ENCODE measurements around the gene FBXW8.

FBXW8 gene

DNA sequence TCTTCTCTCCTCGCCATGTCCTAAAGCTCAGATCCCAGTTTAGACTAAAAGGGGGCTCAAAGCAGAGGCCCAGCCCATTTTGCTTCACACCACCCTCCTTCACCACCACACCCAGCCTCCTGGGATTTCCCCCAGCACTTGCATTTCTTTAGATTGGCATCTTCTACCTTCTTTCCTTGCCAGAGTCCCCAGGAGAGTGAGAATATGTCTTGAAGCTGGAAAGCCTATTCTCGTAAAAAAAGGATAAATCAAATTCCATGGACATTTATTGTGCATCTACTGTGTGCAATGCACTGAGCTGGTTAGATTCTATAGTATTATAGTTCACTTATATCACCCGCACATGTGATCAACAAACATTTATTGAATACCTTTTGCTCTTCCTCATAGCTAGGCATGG lies 10.2 kb downstream of the FBXW8 start:
- TF ChIP-seq TAF1 (IDR thresholded peaks at IDR 0.05; ENCODE audit: low read depth, low read length) = no peak
- TF ChIP-seq POLR2AphosphoS5 (IDR thresholded peaks at IDR 0.05; ENCODE audit: low read depth, low read length) = no peak
- TF ChIP-seq PAX5 (IDR thresholded peaks at IDR 0.05; ENCODE audit: insufficient read depth, low read length, severe bottlenecking) = no peak
- TF ChIP-seq POU2F2 (IDR thresholded peaks at IDR 0.05; ENCODE audit: low read depth, low read length) = no peak
- no peak for TF ChIP-seq POLR2A (IDR thresholded peaks at IDR 0.05; ENCODE audit: low read depth, low read length)
- FAIRE-seq (no peak), DNase-seq (ENCODE audit: insufficient read length, low spot score) (no peak)

GRCh38 chr12:116922194-116922897 lies 11.6 kb downstream of the FBXW8 start:
- TF ChIP-seq SPI1 (IDR thresholded peaks at IDR 0.05; ENCODE audit: low read depth, low read length) (no peak), PAX5 (IDR thresholded peaks at IDR 0.05; ENCODE audit: insufficient read depth, low read length, severe bottlenecking) (no peak), POU2F2 (IDR thresholded peaks at IDR 0.05; ENCODE audit: low read depth, low read length) (no peak), POLR2A (IDR thresholded peaks at IDR 0.05; ENCODE audit: low read depth, low read length) (no peak), TAF1 (IDR thresholded peaks at IDR 0.05; ENCODE audit: low read depth, low read length) (no peak), POLR2AphosphoS5 (IDR thresholded peaks at IDR 0.05; ENCODE audit: low read depth, low read length) (no peak)
- FAIRE-seq (no peak), DNase-seq (ENCODE audit: insufficient read length, low spot score) (no peak)

DNA sequence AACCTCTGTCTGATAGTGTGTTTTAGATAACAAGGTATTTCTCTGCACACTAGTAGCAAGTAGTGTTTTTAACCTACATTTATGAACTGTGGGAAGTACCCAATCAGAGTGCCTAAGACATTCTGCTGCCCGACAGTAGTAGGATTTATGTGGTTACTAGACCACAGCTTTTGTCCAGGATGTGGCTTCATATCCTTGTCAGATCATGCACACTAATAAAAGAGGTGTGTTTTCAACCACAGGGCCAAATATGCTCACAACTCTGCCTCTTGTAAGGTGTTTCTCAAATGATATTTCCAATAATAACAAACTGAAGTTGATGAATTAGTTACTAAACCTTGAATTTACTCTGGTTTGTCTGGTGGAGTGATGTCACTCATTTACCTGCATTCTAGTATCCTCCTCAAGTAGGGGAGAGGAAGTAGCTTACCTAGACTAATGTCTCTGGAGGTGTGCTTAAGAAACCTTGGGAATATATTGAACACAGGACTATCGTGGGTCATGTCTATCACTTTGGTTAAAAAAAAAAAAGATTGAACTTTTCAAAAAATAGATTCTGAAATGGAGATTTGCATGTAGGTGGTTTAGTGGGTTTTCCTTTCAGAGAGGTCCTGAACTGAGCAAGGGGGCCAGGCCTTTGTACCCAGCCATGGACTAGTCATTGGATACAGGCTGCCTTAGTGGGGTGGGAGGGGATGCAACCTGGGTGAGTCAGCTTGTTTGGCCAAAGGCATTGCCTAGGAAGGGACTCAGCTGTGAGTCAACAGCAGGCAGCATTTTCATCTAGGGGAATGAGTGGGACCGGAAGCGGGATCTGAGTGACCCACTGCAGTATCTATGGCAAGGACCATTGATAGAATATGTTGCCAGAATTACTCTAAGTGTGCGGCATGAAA lies 14.1 kb downstream of the FBXW8 start:
- peak; percentile 91 for FAIRE-seq
- no peak for TF ChIP-seq POLR2AphosphoS5 (IDR thresholded peaks at IDR 0.05; ENCODE audit: low read depth, low read length)
- TF ChIP-seq PAX5 (IDR thresholded peaks at IDR 0.05; ENCODE audit: insufficient read depth, low read length, severe bottlenecking) = no peak
- TF ChIP-seq TAF1 (IDR thresholded peaks at IDR 0.05; ENCODE audit: low read depth, low read length) = no peak
- DNase-seq (ENCODE audit: insufficient read length, low spot score) = no peak

DNA sequence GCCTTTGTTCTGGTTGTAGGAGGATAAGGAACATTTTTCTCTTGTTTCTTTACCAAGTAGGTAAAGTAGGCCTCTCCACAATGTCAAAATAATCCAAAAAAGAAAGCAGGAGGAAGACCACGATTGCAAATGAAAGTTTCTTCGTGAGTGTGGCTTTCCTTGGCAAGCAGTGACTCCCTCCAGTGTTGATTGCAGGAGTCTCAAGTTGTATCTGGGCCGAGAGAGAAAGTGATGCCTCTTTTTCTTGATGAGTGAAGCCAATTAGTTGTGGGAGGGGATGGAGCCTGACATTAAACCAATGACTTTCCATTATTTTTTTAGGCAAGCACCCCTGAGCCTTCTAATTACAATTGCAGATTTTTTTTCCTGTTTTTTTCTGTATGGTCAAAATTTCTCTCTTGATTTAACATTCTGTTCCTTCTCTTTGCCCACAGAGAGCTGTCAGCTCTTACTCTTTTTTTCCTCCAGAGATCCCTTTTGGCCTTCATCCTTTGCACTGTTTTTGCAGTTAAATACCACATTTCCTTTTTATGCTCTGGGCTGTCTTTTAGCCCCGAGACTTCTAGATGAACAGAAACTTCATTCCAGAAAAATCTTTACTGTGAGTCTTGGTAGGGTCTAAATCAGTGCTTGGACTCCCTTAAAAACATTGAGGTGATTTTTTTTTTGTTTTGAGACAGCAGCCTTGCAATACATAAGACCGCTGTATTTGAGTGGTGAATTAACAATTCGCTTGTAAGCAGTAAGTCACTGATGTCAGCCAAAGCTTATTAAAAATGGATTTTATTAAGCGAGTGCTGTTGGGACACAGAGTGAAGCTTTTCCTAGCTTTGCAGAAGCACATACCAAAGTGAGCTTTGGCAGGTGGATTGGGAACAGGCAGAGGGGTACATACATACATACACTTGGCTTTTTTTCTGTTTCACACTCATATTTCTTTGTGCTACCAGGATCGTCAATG lies 15.8 kb downstream of the FBXW8 start:
- no peak for TF ChIP-seq SPI1 (IDR thresholded peaks at IDR 0.05; ENCODE audit: low read depth, low read length)
- no peak for TF ChIP-seq TAF1 (IDR thresholded peaks at IDR 0.05; ENCODE audit: low read depth, low read length)
- TF ChIP-seq POLR2A (IDR thresholded peaks at IDR 0.05; ENCODE audit: low read depth, low read length) = no peak
- no peak for TF ChIP-seq POU2F2 (IDR thresholded peaks at IDR 0.05; ENCODE audit: low read depth, low read length)
- TF ChIP-seq PAX5 (IDR thresholded peaks at IDR 0.05; ENCODE audit: insufficient read depth, low read length, severe bottlenecking) = no peak
- no peak for TF ChIP-seq POLR2AphosphoS5 (IDR thresholded peaks at IDR 0.05; ENCODE audit: low read depth, low read length)
- DNase-seq (ENCODE audit: insufficient read length, low spot score) (no peak), FAIRE-seq (no peak)

- no peak for TF ChIP-seq POU2F2 (IDR thresholded peaks at IDR 0.05; ENCODE audit: low read depth, low read length)
- TF ChIP-seq SPI1 (IDR thresholded peaks at IDR 0.05; ENCODE audit: low read depth, low read length) = no peak
- no peak for TF ChIP-seq PAX5 (IDR thresholded peaks at IDR 0.05; ENCODE audit: insufficient read depth, low read length, severe bottlenecking)
- no peak for TF ChIP-seq POLR2A (IDR thresholded peaks at IDR 0.05; ENCODE audit: low read depth, low read length)
- FAIRE-seq = no peak
- no peak for DNase-seq (ENCODE audit: insufficient read length, low spot score)
Measured at GRCh38 chr12:116927244-116927940, 16.6 kb downstream of the FBXW8 start.

DNA sequence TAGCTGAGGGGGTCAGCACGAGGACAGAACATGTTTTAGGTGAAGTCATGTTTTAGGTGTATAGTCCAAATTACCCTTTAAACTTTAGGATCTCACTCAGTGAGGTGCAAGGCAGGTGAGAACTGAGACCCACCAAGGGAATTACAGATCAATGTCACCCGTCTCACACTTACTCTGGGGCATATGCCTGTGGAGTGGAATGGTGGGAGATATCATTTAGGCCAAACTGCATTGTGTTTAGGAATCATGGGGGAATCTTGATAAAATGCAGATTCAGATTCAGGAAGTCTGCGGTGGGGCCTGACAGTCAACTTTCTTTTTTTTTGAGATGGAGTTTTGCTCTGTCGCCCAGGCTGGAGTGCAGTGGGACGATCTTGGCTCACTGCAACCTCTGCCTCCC lies 17.8 kb downstream of the FBXW8 start:
- TF ChIP-seq POLR2A (IDR thresholded peaks at IDR 0.05; ENCODE audit: low read depth, low read length) (no peak), POU2F2 (IDR thresholded peaks at IDR 0.05; ENCODE audit: low read depth, low read length) (no peak), SPI1 (IDR thresholded peaks at IDR 0.05; ENCODE audit: low read depth, low read length) (no peak)
- DNase-seq (ENCODE audit: insufficient read length, low spot score) (no peak), FAIRE-seq (no peak)

DNA sequence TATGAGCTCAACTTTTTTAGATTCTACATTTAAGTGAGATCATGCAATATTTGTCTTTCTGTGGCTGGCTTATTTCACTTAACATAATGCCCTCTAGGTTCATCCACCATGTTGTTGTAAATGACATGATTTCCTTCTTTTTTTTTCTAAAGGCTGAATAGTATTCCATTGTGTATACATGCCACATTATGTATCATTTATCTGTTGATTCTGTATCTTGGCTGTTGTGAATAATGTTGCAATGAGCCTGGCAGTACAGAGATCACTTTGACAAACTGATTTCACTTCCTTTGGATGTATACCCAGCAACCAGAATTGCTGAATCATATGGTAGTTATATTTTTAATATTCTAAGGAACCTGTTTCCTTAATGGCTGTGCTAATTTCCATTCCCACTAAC lies 19.1 kb downstream of the FBXW8 start:
- TF ChIP-seq POU2F2 (IDR thresholded peaks at IDR 0.05; ENCODE audit: low read depth, low read length) = no peak
- no peak for FAIRE-seq
- DNase-seq (ENCODE audit: insufficient read length, low spot score) = no peak

GRCh38 chr12:116931665-116932064 lies 20.9 kb downstream of the FBXW8 start:
- FAIRE-seq (no peak), DNase-seq (ENCODE audit: insufficient read length, low spot score) (no peak)
- TF ChIP-seq TAF1 (IDR thresholded peaks at IDR 0.05; ENCODE audit: low read depth, low read length) = no peak

GRCh38 chr12:116933091-116933490 lies 22.3 kb downstream of the FBXW8 start:
- FAIRE-seq = no peak
- DNase-seq (ENCODE audit: insufficient read length, low spot score) = no peak
- TF ChIP-seq POLR2AphosphoS5 (IDR thresholded peaks at IDR 0.05; ENCODE audit: low read depth, low read length) (no peak), PAX5 (IDR thresholded peaks at IDR 0.05; ENCODE audit: insufficient read depth, low read length, severe bottlenecking) (no peak), SPI1 (IDR thresholded peaks at IDR 0.05; ENCODE audit: low read depth, low read length) (no peak), TAF1 (IDR thresholded peaks at IDR 0.05; ENCODE audit: low read depth, low read length) (no peak), POU2F2 (IDR thresholded peaks at IDR 0.05; ENCODE audit: low read depth, low read length) (no peak), POLR2A (IDR thresholded peaks at IDR 0.05; ENCODE audit: low read depth, low read length) (no peak)
